Measurements from ENCODE around the gene ZNF292. TPM values are rescaled to one million over a fixed set of nuclear protein-coding genes. Genes with fewer than 3 reads are reported as not detected.

Gene ZNF292
- total RNA-seq, 3 donors from 2014 or later (not counting 1 experiment from before 2014, with no cell fraction given) = 78.7 to 90.4 (median 89.4) TPM

GRCh38 chr6:87287251-87287650, 131.9 kb downstream of the ZNF292 start:
- H3K9me3 ChIP-seq (ENCODE audit: control insufficient read depth, insufficient read depth, low read length) = no peaks in the 10 kb centered on the region
- no peak overlapping the region for H3K4me3 Mint-ChIP-seq

GRCh38 chr6:87289571-87289970, 134.2 kb downstream of the ZNF292 start:
- H3K27me3 Mint-ChIP-seq (ENCODE audit: low read depth in 2 of 2) = peaks cover 27 to 43% of the 10 kb centered on the region in 2 donors
- H3K27me3 ChIP-seq (ENCODE audit: control insufficient read depth, insufficient read depth, low read length) = peaks cover 3% of the 10 kb centered on the region
- ATAC-seq = no peak
- peaks cover 0 to 5% of the 10 kb centered on the region in 2 donors for H3K9me3 Mint-ChIP-seq
- H3K9me3 ChIP-seq (ENCODE audit: control insufficient read depth, insufficient read depth, low read length) = no peaks in the 10 kb centered on the region
- H3K4me1 ChIP-seq (ENCODE audit: control insufficient read depth, insufficient read depth, low read length) = no peaks in the 10 kb centered on the region
- DNase-seq = no peak
- H3K4me3 ChIP-seq (ENCODE audit: low read length) = no peak overlapping the region
- no peak overlapping the region for H3K27ac ChIP-seq (ENCODE audit: low read length)
- TF ChIP-seq CTCF (IDR thresholded peaks at IDR 0.05) = no peak
- intact Hi-C loops (cut with micrococcal nuclease) = no loop called here
- no peaks in the 10 kb centered on the region for H3K36me3 Mint-ChIP-seq
- H3K27ac Mint-ChIP-seq = no peak overlapping the region
- H3K4me1 Mint-ChIP-seq = no peaks in the 10 kb centered on the region
- no peak overlapping the region for H3K4me3 Mint-ChIP-seq
- H3K36me3 ChIP-seq (ENCODE audit: control insufficient read depth, insufficient read depth, low read length) = no peaks in the 10 kb centered on the region
- WGBS (ENCODE audit: insufficient coverage) = 89% methylated on average over 3 of the region's 3 CpGs

More at GRCh38 chr6:87287251-87287650, 131.9 kb downstream of the ZNF292 start:
- ATAC-seq (no peak), DNase-seq (no peak)
- Histone ChIP-seq H3K4me3 (ENCODE audit: low read length) (no peak overlapping the region), H3K36me3 (ENCODE audit: control insufficient read depth, insufficient read depth, low read length) (no peaks in the 10 kb centered on the region), H3K27ac (ENCODE audit: low read length) (no peak overlapping the region), H3K27me3 (ENCODE audit: control insufficient read depth, insufficient read depth, low read length) (peaks cover 3% of the 10 kb centered on the region), H3K4me1 (ENCODE audit: control insufficient read depth, insufficient read depth, low read length) (no peaks in the 10 kb centered on the region)
- peaks cover 23 to 30% of the 10 kb centered on the region in 2 donors for H3K27me3 Mint-ChIP-seq (ENCODE audit: low read depth in 2 of 2)
- intact Hi-C loops (cut with micrococcal nuclease) = no loop called here
- H3K36me3 Mint-ChIP-seq = no peaks in the 10 kb centered on the region
- H3K4me1 Mint-ChIP-seq = no peaks in the 10 kb centered on the region
- TF ChIP-seq CTCF (IDR thresholded peaks at IDR 0.05) = no peak
- peaks cover 0 to 5% of the 10 kb centered on the region in 2 donors for H3K9me3 Mint-ChIP-seq
- H3K27ac Mint-ChIP-seq = no peak overlapping the region
- 86% methylated on average over 1 of the region's 2 CpGs for WGBS (ENCODE audit: insufficient coverage)

- ATAC-seq = no peak
- DNase-seq = no peak
- H3K27ac ChIP-seq (ENCODE audit: low read length) = no peak overlapping the region
- H3K27me3 ChIP-seq (ENCODE audit: control insufficient read depth, insufficient read depth, low read length) = peaks cover 4% of the 10 kb centered on the region
- no peaks in the 10 kb centered on the region for H3K36me3 ChIP-seq (ENCODE audit: control insufficient read depth, insufficient read depth, low read length)
- no peaks in the 10 kb centered on the region for H3K4me1 Mint-ChIP-seq
- no peaks in the 10 kb centered on the region for H3K36me3 Mint-ChIP-seq
- H3K4me3 Mint-ChIP-seq = no peak overlapping the region
- intact Hi-C loops (cut with micrococcal nuclease) = no loop called here
- TF ChIP-seq CTCF (IDR thresholded peaks at IDR 0.05) = no peak
- H3K9me3 Mint-ChIP-seq = no peaks in the 10 kb centered on the region
- no peaks in the 10 kb centered on the region for H3K4me1 ChIP-seq (ENCODE audit: control insufficient read depth, insufficient read depth, low read length)
- no peak overlapping the region for H3K4me3 ChIP-seq (ENCODE audit: low read length)
- no peak overlapping the region for H3K27ac Mint-ChIP-seq
- H3K27me3 Mint-ChIP-seq (ENCODE audit: low read depth in 2 of 2) = peaks cover 19 to 43% of the 10 kb centered on the region in 2 donors
- no peaks in the 10 kb centered on the region for H3K9me3 ChIP-seq (ENCODE audit: control insufficient read depth, insufficient read depth, low read length)
- no CpG with 5 or more reads among the region's 2 CpGs for WGBS (ENCODE audit: insufficient coverage)
These were observed 136.5 kb downstream of the ZNF292 start for GRCh38 chr6:87291883-87292282.

- Histone ChIP-seq H3K36me3 (ENCODE audit: control insufficient read depth, insufficient read depth, low read length) (no peaks in the 10 kb centered on the region), H3K4me3 (ENCODE audit: low read length) (no peak overlapping the region), H3K27me3 (ENCODE audit: control insufficient read depth, insufficient read depth, low read length) (peaks cover 4% of the 10 kb centered on the region), H3K4me1 (ENCODE audit: control insufficient read depth, insufficient read depth, low read length) (no peaks in the 10 kb centered on the region), H3K27ac (ENCODE audit: low read length) (no peak overlapping the region), H3K9me3 (ENCODE audit: control insufficient read depth, insufficient read depth, low read length) (no peaks in the 10 kb centered on the region)
- intact Hi-C loops (cut with micrococcal nuclease) = no loop called here
- H3K4me1 Mint-ChIP-seq = no peaks in the 10 kb centered on the region
- no peak for TF ChIP-seq CTCF (IDR thresholded peaks at IDR 0.05)
- H3K27me3 Mint-ChIP-seq (ENCODE audit: low read depth in 2 of 2) = peaks cover 16 to 54% of the 10 kb centered on the region in 2 donors
- H3K4me3 Mint-ChIP-seq = no peak overlapping the region
- no peaks in the 10 kb centered on the region for H3K9me3 Mint-ChIP-seq
- no peak overlapping the region for H3K27ac Mint-ChIP-seq
- no peaks in the 10 kb centered on the region for H3K36me3 Mint-ChIP-seq
- ATAC-seq (no peak), DNase-seq (no peak)
- WGBS (ENCODE audit: insufficient coverage) = 89% methylated on average over 4 of the region's 4 CpGs
These were observed 138.2 kb downstream of the ZNF292 start for GRCh38 chr6:87293526-87293925.

Measured in natural killer cell (primary cell).